Measurements from ENCODE around the gene GFAP. TPM values are rescaled to one million over a fixed set of nuclear protein-coding genes. Genes with fewer than 3 reads are reported as not detected.
A peak's percentile ranks its signal among the peaks of the same experiment; 100 is the strongest.

The GFAP gene
- total RNA-seq, 1 experiment from 2014 or later = 1.2 TPM

- peaks cover 52% of the 10 kb centered on the region for H3K27me3 Mint-ChIP-seq (ENCODE audit: low read depth)
- no CpG with 5 or more reads among the region's 14 CpGs for WGBS (ENCODE audit: extremely low coverage, insufficient read length, low lambda C conversion rate)
Observed at GRCh38 chr17:44912763-44913544, 2.3 kb downstream of the GFAP start.

More at GRCh38 chr17:44912763-44913544, 2.3 kb downstream of the GFAP start:
- H3K4me1 ChIP-seq (ENCODE audit: insufficient read depth, low read length) = peaks cover 2% of the 10 kb centered on the region; the same call in 1 of the 2 replicates
- H3K14ac ChIP-seq (ENCODE audit: insufficient read depth, low read length) = no peak overlapping the region
- H2AFZ ChIP-seq (ENCODE audit: low read length) = no peak overlapping the region
- no peak overlapping the region for H3K9ac ChIP-seq (ENCODE audit: extremely low read depth, insufficient read length, low read length)
- Mint-ChIP-seq H3K9me3 (no peaks in the 10 kb centered on the region), H3K4me3 (peak overlapping the region in 1 of 2 experiments; percentile 6; a peak in 1 of 5 replicates), H3K4me1 (peaks cover 8 to 10% of the 10 kb centered on the region in 2 experiments; a peak in 3 of 4 replicates), H3K36me3 (ENCODE audit: insufficient read depth in 1 of 3, low read depth in 3 of 3) (no peaks in the 10 kb centered on the region), H3K27ac (no peak overlapping the region)
- no peak overlapping the region for H3K27ac ChIP-seq (ENCODE audit: insufficient read length, low read depth, low read length)
- H2BK20ac ChIP-seq (ENCODE audit: low read depth, low read length, poor library complexity, severe bottlenecking) = no peak overlapping the region
- DNase-seq = no peak
- H2BK120ac ChIP-seq (ENCODE audit: low read depth, low read length, poor library complexity, severe bottlenecking) = no peak overlapping the region
- H4K91ac ChIP-seq (ENCODE audit: insufficient read length, low read depth, low read length) = no peak overlapping the region
- TF ChIP-seq, protein P1, sequence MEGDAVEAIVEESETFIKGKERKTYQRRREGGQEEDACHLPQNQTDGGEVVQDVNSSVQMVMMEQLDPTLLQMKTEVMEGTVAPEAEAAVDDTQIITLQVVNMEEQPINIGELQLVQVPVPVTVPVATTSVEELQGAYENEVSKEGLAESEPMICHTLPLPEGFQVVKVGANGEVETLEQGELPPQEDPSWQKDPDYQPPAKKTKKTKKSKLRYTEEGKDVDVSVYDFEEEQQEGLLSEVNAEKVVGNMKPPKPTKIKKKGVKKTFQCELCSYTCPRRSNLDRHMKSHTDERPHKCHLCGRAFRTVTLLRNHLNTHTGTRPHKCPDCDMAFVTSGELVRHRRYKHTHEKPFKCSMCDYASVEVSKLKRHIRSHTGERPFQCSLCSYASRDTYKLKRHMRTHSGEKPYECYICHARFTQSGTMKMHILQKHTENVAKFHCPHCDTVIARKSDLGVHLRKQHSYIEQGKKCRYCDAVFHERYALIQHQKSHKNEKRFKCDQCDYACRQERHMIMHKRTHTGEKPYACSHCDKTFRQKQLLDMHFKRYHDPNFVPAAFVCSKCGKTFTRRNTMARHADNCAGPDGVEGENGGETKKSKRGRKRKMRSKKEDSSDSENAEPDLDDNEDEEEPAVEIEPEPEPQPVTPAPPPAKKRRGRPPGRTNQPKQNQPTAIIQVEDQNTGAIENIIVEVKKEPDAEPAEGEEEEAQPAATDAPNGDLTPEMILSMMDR (conservative IDR thresholded peaks at IDR 0.05) = no peak
- no peaks in the 10 kb centered on the region for H3K9me3 ChIP-seq (ENCODE audit: control insufficient read depth, low read depth, low read length)
- H2AK5ac ChIP-seq (ENCODE audit: insufficient read length, low read length) = no peak overlapping the region
- no peak overlapping the region for H2BK5ac ChIP-seq (ENCODE audit: insufficient read length, low read length)
- H3K23ac ChIP-seq (ENCODE audit: insufficient read length, low read depth, low read length) = no peak overlapping the region
- no peak overlapping the region for H3K56ac ChIP-seq (ENCODE audit: insufficient read length, low read depth, low read length)
- no peak overlapping the region for H3K18ac ChIP-seq (ENCODE audit: insufficient read length, low read depth, low read length)
- H4K8ac ChIP-seq (replicated peaks; ENCODE audit: insufficient read length, low read depth, low read length) = no peak overlapping the region
- H4K5ac ChIP-seq (ENCODE audit: insufficient read length, low read depth, low read length) = no peak overlapping the region
- no peak overlapping the region for H3K4ac ChIP-seq (ENCODE audit: low read depth, low read length)
- H4K20me1 ChIP-seq (ENCODE audit: control insufficient read depth, insufficient read depth, insufficient read length) = no peaks in the 10 kb centered on the region
- H3K4me2 ChIP-seq (ENCODE audit: insufficient read depth, insufficient read length, low read length) = no peak overlapping the region
- H3K79me2 ChIP-seq (ENCODE audit: insufficient read depth, low read length) = no peaks in the 10 kb centered on the region
- no peak overlapping the region for H2BK12ac ChIP-seq (ENCODE audit: insufficient read length, low read depth, low read length)
- H3K27me3 ChIP-seq (ENCODE audit: insufficient read depth, low read length) = peaks cover 2% of the 10 kb centered on the region; the same call in 1 of the 2 replicates
- no peak overlapping the region for H3T11ph ChIP-seq (ENCODE audit: low read length)
- no peaks in the 10 kb centered on the region for H3K79me1 ChIP-seq (ENCODE audit: insufficient read depth, low read depth, low read length, poor library complexity, severe bottlenecking)
- H3K23me2 ChIP-seq (ENCODE audit: insufficient read length, low read depth, low read length, poor library complexity, severe bottlenecking) = peaks cover 6% of the 10 kb centered on the region
- no peak overlapping the region for H2BK15ac ChIP-seq (ENCODE audit: low read depth, low read length)
